ENCODE results near the gene CALHM6.
"Not testable (repeated sequence)": the region's sequence is repeated elsewhere in the genome, so short reads cannot be mapped to it uniquely, and the experiment has no call there.

CALHM6 gene

DNA sequence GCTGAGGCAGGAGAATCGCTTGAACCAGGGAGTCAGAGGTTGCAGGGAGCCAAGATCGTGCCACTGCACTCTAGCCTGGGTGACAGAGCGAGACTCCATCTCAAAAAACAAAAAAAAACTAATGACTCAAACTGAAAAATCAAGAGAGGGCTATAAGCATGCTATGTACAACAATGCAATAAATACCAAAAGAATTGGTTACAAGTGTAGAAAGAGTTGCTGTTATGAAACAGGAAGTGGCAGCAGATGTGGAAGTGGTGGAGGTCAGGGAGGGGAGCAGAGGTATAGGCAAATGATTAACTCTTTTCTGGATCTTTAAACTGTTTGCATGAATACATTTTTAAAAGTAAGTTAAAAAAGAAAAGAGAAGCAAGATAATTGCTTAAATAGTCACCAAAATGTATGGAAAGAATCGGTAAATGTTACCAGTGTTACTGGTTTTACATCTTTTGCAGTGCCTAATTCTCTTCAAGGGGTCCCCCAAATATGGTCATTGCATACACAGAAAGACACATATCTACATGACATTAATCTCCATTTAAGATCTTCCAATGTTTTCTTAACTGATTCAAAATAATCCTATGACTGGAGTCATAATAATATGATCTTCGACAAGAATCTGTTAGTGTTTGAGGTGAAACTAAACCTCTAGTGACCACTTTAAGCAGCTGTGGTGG lies 15.0 kb downstream of the CALHM6 start:
- Histone ChIP-seq H3K9me3 (ENCODE audit: control insufficient read depth, insufficient read depth, low read length) (no peaks in the 10 kb centered on the region), H3K9ac (ENCODE audit: low read depth, low read length) (no peak overlapping the region), H3K27ac (ENCODE audit: low read depth, low read length) (no peak overlapping the region), H3K36me3 (ENCODE audit: control insufficient read depth, insufficient read depth, low read length) (no peaks in the 10 kb centered on the region), H3K27me3 (ENCODE audit: control insufficient read depth, insufficient read depth, low read length) (no peaks in the 10 kb centered on the region), H3K4me3 (ENCODE audit: low read depth, low read length) (no peak overlapping the region), H3K4me1 (ENCODE audit: control insufficient read depth, insufficient read depth, low read length) (no peaks in the 10 kb centered on the region)

DNA sequence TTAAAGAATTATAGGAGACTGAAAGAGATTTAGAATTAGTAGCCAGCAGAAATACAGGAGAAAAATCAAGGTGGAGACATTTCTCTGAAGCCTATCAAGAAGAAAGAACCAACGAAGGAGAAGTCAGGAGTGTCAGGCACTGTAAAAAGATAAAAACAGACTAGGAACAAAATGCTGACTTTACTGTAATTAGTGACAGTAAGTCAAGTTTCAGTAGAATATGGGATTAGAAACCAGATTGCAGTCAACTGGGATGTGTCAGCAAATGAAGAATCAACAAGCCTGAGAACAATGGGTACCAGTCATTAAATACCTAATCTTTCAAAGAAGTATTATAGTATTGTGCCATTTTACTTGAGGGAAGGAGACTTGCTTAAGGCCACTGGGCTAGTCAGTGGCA lies 21.6 kb downstream of the CALHM6 start:
- Histone ChIP-seq H3K9me3 (ENCODE audit: control insufficient read depth, insufficient read depth, low read length) (no peaks in the 10 kb centered on the region), H3K4me3 (ENCODE audit: low read depth, low read length) (no peak overlapping the region), H3K9ac (ENCODE audit: low read depth, low read length) (no peak overlapping the region), H3K4me1 (ENCODE audit: control insufficient read depth, insufficient read depth, low read length) (no peaks in the 10 kb centered on the region), H3K27ac (ENCODE audit: low read depth, low read length) (no peak overlapping the region), H3K27me3 (ENCODE audit: control insufficient read depth, insufficient read depth, low read length) (no peaks in the 10 kb centered on the region; the same call in 1 of the 2 replicates), H3K36me3 (ENCODE audit: control insufficient read depth, insufficient read depth, low read length) (no peaks in the 10 kb centered on the region)

DNA sequence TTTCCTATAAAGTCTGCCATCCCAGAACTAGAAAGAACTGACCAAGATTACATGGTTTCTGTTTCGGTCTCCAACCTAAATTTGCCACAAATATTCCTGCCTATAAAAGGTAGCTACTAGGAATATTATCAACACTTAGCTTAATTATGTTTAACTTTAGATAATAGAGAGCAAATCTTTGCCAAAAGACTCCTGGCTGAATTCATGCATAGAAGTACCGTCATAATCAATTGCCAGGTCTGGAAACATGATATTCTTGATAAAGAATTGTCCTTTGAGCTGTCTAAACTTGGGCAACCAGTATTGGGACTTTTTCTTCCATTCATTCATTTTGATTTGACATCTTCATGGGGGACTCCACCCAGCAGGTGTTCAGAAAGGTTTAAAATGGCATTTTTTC lies 22.4 kb downstream of the CALHM6 start:
- H3K9ac ChIP-seq (ENCODE audit: low read depth, low read length) = no peak overlapping the region
- no peaks in the 10 kb centered on the region for H3K4me1 ChIP-seq (ENCODE audit: control insufficient read depth, insufficient read depth, low read length)
- H3K27me3 ChIP-seq (ENCODE audit: control insufficient read depth, insufficient read depth, low read length) = no peaks in the 10 kb centered on the region; the same call in 1 of the 2 replicates
- H3K9me3 ChIP-seq (ENCODE audit: control insufficient read depth, insufficient read depth, low read length) = no peaks in the 10 kb centered on the region
- H3K27ac ChIP-seq (ENCODE audit: low read depth, low read length) = no peak overlapping the region
- H3K4me3 ChIP-seq (ENCODE audit: low read depth, low read length) = no peak overlapping the region
- H3K36me3 ChIP-seq (ENCODE audit: control insufficient read depth, insufficient read depth, low read length) = no peaks in the 10 kb centered on the region

DNA sequence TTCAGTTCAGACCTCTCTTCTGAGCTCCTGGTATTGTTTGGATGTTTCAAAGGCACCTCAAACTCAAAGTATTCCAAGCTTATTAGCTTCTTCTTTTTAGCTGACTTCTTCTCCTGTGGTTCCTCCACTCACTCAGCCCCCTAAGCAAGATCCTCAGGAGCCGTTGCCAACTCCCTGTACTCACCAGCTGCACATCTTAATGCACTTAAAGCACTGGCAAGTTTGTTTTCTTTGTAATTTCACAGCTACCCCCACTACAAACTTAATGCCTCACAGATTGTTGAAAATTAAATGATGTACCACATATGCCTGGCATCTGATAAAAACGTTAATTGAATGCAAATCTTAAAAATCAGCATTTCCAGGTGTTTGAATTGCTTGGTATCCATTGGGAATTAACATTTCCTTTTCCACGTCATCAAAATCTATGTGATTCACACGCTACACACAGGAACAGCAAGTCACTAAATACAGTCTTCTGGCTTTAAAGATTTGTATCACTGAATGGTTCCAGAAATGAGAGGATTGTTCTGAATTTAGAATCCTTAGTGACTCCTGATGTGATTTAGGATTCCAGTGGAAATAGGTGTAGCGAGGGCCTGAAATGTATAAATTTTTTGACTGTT lies 24.5 kb downstream of the CALHM6 start:
- Histone ChIP-seq H3K27me3 (ENCODE audit: control insufficient read depth, insufficient read depth, low read length) (no peaks in the 10 kb centered on the region; the same call in 1 of the 2 replicates), H3K9ac (ENCODE audit: low read depth, low read length) (no peak overlapping the region), H3K36me3 (ENCODE audit: control insufficient read depth, insufficient read depth, low read length) (no peaks in the 10 kb centered on the region), H3K27ac (ENCODE audit: low read depth, low read length) (no peak overlapping the region), H3K9me3 (ENCODE audit: control insufficient read depth, insufficient read depth, low read length) (no peaks in the 10 kb centered on the region), H3K4me3 (ENCODE audit: low read depth, low read length) (no peak overlapping the region), H3K4me1 (ENCODE audit: control insufficient read depth, insufficient read depth, low read length) (no peaks in the 10 kb centered on the region)

DNA sequence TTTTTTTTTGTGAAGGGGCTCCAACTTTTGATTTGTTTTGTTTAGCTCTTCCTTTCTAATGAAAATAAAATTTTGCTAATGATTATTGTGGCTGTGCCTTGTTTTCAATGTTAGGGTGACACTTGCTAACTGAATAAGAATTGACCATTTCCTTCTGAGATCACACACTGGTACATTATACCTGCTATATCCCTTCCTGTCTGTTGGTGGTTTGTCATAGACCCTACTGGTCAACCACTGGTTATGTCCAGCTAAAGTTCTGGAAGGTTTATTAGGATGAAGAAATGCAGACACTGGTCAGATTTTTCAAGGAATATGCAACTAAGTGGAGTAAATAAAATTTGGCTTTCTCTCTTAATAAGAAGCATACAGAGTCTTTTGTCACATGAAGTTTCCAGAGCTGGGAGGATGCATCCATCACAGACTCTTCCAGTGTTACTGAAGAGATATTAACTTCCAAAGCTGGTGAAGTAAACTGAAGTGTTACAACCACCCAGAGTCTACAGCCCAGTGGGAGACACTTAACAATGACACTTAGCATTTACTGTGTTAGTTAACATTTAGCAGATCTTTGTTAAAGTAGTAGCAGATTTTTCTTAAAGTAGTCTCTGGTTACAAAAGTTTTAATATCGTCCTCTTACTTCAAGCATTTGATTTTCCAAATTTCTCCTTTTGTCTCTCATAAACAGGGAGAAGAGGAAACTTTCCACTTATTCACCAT lies 30.6 kb downstream of the CALHM6 start:
- H3K4me1 ChIP-seq (ENCODE audit: control insufficient read depth, insufficient read depth, low read length) = no peaks in the 10 kb centered on the region
- peak overlapping the region; percentile 50 for H3K27ac ChIP-seq (ENCODE audit: low read depth, low read length)
- H3K9me3 ChIP-seq (ENCODE audit: control insufficient read depth, insufficient read depth, low read length) = no peaks in the 10 kb centered on the region
- H3K4me3 ChIP-seq (ENCODE audit: low read depth, low read length) = no peak overlapping the region
- H3K27me3 ChIP-seq (ENCODE audit: control insufficient read depth, insufficient read depth, low read length) = no peaks in the 10 kb centered on the region
- no peak overlapping the region for H3K9ac ChIP-seq (ENCODE audit: low read depth, low read length)
- no peaks in the 10 kb centered on the region for H3K36me3 ChIP-seq (ENCODE audit: control insufficient read depth, insufficient read depth, low read length)

DNA sequence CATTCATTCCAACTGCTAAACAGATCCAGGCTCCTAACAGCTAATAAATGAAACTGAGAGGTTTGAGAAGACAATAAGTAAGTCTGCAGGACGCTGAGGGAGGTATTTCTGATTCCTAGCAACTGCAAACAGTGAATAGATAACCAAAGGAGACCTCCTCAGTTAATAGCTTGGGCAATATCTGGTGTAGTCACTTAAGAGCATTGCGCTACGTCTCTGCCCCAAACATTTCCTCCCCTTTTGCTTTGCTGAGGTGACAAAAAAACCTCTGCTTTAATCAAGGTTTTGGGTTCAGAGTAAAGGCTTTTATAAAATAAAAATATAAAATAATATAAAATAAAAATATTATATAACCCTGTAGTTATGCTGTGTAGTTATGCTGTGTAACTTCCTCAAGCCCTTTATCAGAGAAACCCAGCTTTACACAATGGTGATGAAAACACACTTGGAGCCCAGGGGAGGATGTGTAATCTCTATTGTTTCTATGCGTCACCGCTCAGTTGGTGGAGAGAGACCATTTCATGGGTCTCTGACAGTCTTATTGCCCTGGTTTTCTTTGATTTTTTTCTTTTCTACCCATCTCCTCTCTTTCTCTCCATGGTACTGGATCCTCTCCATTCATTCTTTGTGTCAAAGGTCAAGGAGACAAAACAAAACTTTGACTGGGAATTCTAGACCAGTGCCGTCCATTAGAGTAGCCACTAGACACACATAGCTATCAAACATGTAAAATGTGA lies 31.3 kb downstream of the CALHM6 start:
- Histone ChIP-seq H3K27ac (ENCODE audit: low read depth, low read length) (peak overlapping the region; percentile 50), H3K4me3 (ENCODE audit: low read depth, low read length) (no peak overlapping the region), H3K27me3 (ENCODE audit: control insufficient read depth, insufficient read depth, low read length) (no peaks in the 10 kb centered on the region), H3K4me1 (ENCODE audit: control insufficient read depth, insufficient read depth, low read length) (no peaks in the 10 kb centered on the region), H3K9me3 (ENCODE audit: control insufficient read depth, insufficient read depth, low read length) (no peaks in the 10 kb centered on the region), H3K9ac (ENCODE audit: low read depth, low read length) (no peak overlapping the region), H3K36me3 (ENCODE audit: control insufficient read depth, insufficient read depth, low read length) (no peaks in the 10 kb centered on the region)

DNA sequence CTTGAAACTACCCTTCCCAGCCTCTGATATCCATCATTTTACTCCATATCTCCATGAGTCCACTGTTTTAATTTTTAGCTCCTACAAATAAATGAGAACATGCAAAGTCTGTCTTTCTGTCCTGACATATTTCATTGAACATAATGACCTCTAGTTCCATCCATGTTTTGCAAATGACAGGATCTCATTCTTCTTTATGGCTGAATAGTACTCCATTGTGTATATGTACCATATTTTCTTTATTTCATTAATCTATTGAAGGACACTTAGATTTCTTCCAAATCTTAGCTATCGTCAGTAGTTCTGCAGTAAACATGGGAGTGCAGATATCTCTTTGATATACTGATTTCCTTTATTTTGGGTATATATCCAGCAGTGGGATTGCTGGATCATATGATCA lies 34.0 kb downstream of the CALHM6 start:
- H3K27me3 ChIP-seq (ENCODE audit: control insufficient read depth, insufficient read depth, low read length); H3K9me3 ChIP-seq (ENCODE audit: control insufficient read depth, insufficient read depth, low read length); H3K4me3 ChIP-seq (ENCODE audit: low read depth, low read length); H3K9ac ChIP-seq (ENCODE audit: low read depth, low read length); H3K4me1 ChIP-seq (ENCODE audit: control insufficient read depth, insufficient read depth, low read length); H3K27ac ChIP-seq (ENCODE audit: low read depth, low read length); H3K36me3 ChIP-seq (ENCODE audit: control insufficient read depth, insufficient read depth, low read length): not testable (repeated sequence)

DNA sequence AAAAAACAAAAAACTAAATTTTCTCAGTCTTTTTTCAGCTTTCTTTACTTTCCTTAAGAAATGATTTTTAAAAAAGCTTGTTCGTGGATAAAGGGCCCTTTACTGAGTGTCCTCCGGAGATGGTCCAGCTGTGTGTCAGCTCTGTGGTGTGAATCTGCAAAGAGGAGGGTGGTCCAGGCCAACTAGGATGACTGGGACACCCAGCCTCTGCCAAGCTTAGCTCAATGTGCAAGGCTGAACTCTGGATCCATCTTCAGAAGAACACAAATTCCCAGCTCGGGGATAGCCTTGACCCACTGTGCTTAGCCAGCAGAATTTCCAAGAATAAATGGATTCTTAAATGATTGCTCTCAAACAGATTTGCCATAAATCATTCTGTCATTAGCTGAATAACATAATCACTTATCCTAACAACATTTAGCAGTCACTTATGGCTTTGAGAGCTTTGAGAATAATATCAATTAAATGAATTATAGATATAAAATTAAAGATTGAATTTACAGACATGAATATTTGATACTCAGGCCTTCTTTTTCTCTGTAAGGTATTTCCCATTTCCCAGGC lies 36.0 kb downstream of the CALHM6 start:
- no peaks in the 10 kb centered on the region; the same call in 1 of the 2 replicates for H3K4me1 ChIP-seq (ENCODE audit: control insufficient read depth, insufficient read depth, low read length)
- no peak overlapping the region for H3K9ac ChIP-seq (ENCODE audit: low read depth, low read length)
- H3K27ac ChIP-seq (ENCODE audit: low read depth, low read length) = no peak overlapping the region
- no peaks in the 10 kb centered on the region for H3K27me3 ChIP-seq (ENCODE audit: control insufficient read depth, insufficient read depth, low read length)
- no peaks in the 10 kb centered on the region for H3K36me3 ChIP-seq (ENCODE audit: control insufficient read depth, insufficient read depth, low read length)
- H3K9me3 ChIP-seq (ENCODE audit: control insufficient read depth, insufficient read depth, low read length) = no peaks in the 10 kb centered on the region
- no peak overlapping the region for H3K4me3 ChIP-seq (ENCODE audit: low read depth, low read length)

DNA sequence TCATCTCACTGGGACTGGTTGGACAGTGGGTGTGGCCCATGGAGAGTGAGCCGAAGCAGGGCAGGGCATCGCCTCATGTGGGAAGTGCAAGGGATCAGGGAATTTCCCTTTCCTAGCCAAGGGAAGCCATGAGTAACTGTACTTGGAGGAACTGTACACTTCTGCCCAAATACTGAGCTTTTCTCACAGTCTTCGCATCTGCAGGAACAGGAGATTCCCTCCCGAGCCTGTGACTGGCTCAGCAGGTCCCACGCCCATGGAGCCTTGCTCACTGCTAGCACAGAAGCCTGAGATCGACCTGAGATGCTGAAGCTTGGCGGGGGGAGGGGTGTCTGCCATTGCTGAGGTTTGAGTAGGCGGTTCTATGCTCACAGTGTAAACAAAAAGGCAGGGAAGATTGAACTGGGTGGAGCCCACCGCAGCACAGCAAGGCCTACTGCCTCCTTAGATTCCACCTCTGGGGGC lies 39.8 kb downstream of the CALHM6 start:
- no peak overlapping the region for H3K27ac ChIP-seq (ENCODE audit: low read depth, low read length)
- H3K4me1 ChIP-seq (ENCODE audit: control insufficient read depth, insufficient read depth, low read length) = no peaks in the 10 kb centered on the region; the same call in 1 of the 2 replicates
- H3K9me3 ChIP-seq (ENCODE audit: control insufficient read depth, insufficient read depth, low read length) = no peaks in the 10 kb centered on the region
- H3K4me3 ChIP-seq (ENCODE audit: low read depth, low read length) = no peak overlapping the region
- no peaks in the 10 kb centered on the region for H3K36me3 ChIP-seq (ENCODE audit: control insufficient read depth, insufficient read depth, low read length)
- H3K27me3 ChIP-seq (ENCODE audit: control insufficient read depth, insufficient read depth, low read length) = no peaks in the 10 kb centered on the region
- no peak overlapping the region for H3K9ac ChIP-seq (ENCODE audit: low read depth, low read length)

DNA sequence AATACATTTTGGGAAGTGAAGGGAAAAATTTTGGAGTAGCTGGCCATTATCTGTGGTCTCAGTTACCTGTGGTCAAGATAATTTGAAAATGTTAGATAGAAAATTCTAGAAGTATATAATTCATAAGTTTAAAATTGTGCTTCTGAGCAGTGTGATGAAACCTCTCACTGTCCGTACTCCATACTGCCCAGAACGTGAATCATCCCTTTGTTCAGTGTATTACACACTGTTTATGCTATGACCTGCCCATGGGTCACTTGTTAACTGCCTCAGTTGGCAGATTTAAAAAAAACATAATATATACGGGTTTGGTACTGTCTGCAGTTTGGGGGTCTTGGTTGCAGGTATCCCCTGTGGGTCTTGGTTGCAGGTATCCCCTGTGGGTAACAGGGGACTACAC lies 46.1 kb downstream of the CALHM6 start:
- Histone ChIP-seq H3K4me3 (ENCODE audit: low read depth, low read length) (no peak overlapping the region), H3K36me3 (ENCODE audit: control insufficient read depth, insufficient read depth, low read length) (no peaks in the 10 kb centered on the region), H3K27me3 (ENCODE audit: control insufficient read depth, insufficient read depth, low read length) (no peaks in the 10 kb centered on the region), H3K4me1 (ENCODE audit: control insufficient read depth, insufficient read depth, low read length) (peaks cover 10% of the 10 kb centered on the region), H3K9me3 (ENCODE audit: control insufficient read depth, insufficient read depth, low read length) (no peaks in the 10 kb centered on the region), H3K9ac (ENCODE audit: low read depth, low read length) (no peak overlapping the region), H3K27ac (ENCODE audit: low read depth, low read length) (no peak overlapping the region)
